ENCODE results near the gene IL17RD. TPM values are rescaled to one million over a fixed set of nuclear protein-coding genes. Genes with fewer than 3 reads are reported as not detected.

The IL17RD gene
- polyA plus RNA-seq, 3 donors, result not detected

DNA sequence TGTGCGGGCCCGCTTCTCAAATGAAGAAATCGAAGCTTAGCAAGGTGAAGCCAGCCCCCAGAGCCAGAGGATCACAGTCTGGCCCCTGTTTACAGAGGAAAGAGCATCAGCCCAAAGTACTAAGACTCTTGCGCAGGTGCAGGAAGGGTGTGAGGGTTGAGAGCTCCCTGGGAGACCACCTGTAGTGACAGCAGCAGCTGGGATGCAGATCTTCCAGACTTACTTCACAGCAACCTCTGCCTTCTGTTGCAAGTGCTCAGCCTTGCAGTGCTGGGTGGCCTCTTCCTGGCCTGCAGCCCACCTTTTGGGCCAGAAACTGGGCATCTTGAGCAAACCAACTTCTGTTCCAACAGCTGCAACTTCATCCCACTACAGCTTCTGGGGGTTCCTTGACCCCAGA, 85.0 kb downstream of the IL17RD start:
- DNase-seq, result no peak
- H3K27me3 ChIP-seq (ENCODE audit: control insufficient read depth in 2 of 2, insufficient read depth in 2 of 2, low read length in 2 of 2), result peaks cover 17 to 50% of the 10 kb centered on the region in 2 donors
- no peak overlapping the region for H2AFZ ChIP-seq (ENCODE audit: insufficient read depth, low read depth, low read length, poor library complexity, severe bottlenecking)
- intact Hi-C loops (cut with micrococcal nuclease), result loop anchor here (10.0 kb wide), 2 partner anchors 45 to 395 kb away; partner anchors contain the start of gene TASOR (in 1 of the 2)
- no peak overlapping the region for H3K9ac ChIP-seq (ENCODE audit: insufficient read depth, low read length, poor library complexity, severe bottlenecking)
- Mint-ChIP-seq H3K27me3 (ENCODE audit: low read depth in 3 of 3) (peaks cover 46 to 49% (median 49%) of the 10 kb centered on the region in 3 donors), H3K36me3 (peaks cover 0 to 1% of the 10 kb centered on the region in 2 donors), H3K9me3 (peaks cover 0 to 6% (median 2%) of the 10 kb centered on the region in 7 donors), H3K27ac (no peak overlapping the region), H3K4me3 (peak overlapping the region in 1 of 2 donors; percentile 76), H3K4me1 (peaks cover 12% of the 10 kb centered on the region)
- H3K9me3 ChIP-seq (replicated peaks in 1 of 2; ENCODE audit: control insufficient read depth in 1 of 2, insufficient read depth in 1 of 2, low read length in 2 of 2), result no peaks in the 10 kb centered on the region
- no peaks in the 10 kb centered on the region for H3K36me3 ChIP-seq (replicated peaks in 1 of 2; ENCODE audit: control insufficient read depth in 1 of 2, insufficient read depth in 2 of 2, low read length in 2 of 2)
- H3K4me2 ChIP-seq (replicated peaks; ENCODE audit: extremely low read depth, low read length, poor library complexity, severe bottlenecking), result no peak overlapping the region
- peaks cover 9 to 15% of the 10 kb centered on the region in 2 donors for H3K4me1 ChIP-seq (ENCODE audit: control insufficient read depth in 1 of 2, insufficient read depth in 2 of 2, low read length in 2 of 2)
- no peaks in the 10 kb centered on the region for H4K20me1 ChIP-seq (ENCODE audit: insufficient read depth, low read length)
- H3K4me3 ChIP-seq (replicated peaks in 1 of 3; ENCODE audit: low read depth in 2 of 3, low read length in 3 of 3), result no peak overlapping the region
- 100% methylated on average over 3 of the region's 4 CpGs for WGBS (ENCODE audit: insufficient coverage)
- no peak overlapping the region for H3K27ac ChIP-seq (ENCODE audit: low read depth in 1 of 2, low read length in 2 of 2)
- no peaks in the 10 kb centered on the region for H3K79me2 ChIP-seq (ENCODE audit: insufficient read depth, low read length)
- TF ChIP-seq, protein P1, sequence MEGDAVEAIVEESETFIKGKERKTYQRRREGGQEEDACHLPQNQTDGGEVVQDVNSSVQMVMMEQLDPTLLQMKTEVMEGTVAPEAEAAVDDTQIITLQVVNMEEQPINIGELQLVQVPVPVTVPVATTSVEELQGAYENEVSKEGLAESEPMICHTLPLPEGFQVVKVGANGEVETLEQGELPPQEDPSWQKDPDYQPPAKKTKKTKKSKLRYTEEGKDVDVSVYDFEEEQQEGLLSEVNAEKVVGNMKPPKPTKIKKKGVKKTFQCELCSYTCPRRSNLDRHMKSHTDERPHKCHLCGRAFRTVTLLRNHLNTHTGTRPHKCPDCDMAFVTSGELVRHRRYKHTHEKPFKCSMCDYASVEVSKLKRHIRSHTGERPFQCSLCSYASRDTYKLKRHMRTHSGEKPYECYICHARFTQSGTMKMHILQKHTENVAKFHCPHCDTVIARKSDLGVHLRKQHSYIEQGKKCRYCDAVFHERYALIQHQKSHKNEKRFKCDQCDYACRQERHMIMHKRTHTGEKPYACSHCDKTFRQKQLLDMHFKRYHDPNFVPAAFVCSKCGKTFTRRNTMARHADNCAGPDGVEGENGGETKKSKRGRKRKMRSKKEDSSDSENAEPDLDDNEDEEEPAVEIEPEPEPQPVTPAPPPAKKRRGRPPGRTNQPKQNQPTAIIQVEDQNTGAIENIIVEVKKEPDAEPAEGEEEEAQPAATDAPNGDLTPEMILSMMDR (IDR thresholded peaks at IDR 0.05), result no peak

DNA sequence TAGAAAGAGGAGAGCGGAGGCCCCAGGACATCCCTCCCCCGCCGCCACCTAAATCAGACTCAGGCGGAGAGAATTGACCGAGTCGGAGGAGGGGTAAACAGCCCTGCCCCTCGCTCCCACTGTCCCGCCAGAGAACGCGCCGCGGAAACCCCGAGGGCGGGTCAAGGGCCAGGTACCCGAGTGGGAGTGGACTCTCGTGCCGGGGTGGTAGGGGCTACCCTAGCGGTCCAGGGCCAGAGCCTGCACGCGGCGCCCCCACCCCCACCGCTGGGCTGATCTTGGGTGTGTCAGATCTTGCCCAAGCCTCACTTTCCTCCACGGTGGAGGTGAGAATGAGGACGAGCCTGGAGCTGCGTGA, 85.7 kb downstream of the IL17RD start:
- peaks cover 0 to 1% of the 10 kb centered on the region in 2 donors for H3K36me3 Mint-ChIP-seq
- peak overlapping the region; percentile 92 for H2AFZ ChIP-seq (ENCODE audit: insufficient read depth, low read depth, low read length, poor library complexity, severe bottlenecking)
- H3K27me3 Mint-ChIP-seq (ENCODE audit: low read depth in 3 of 3), result peaks cover 48 to 49% (median 49%) of the 10 kb centered on the region in 3 donors

More for the DNA sequence above, 85.7 kb downstream of the IL17RD start:
- H3K27ac Mint-ChIP-seq, result no peak overlapping the region
- WGBS (ENCODE audit: insufficient coverage), result 15% methylated on average over 21 of the region's 25 CpGs
- Histone ChIP-seq H3K27ac (ENCODE audit: low read depth in 1 of 2, low read length in 2 of 2) (no peak overlapping the region), H3K9ac (ENCODE audit: insufficient read depth, low read length, poor library complexity, severe bottlenecking) (no peak overlapping the region), H3K27me3 (ENCODE audit: control insufficient read depth in 2 of 2, insufficient read depth in 2 of 2, low read length in 2 of 2) (peaks cover 17 to 50% of the 10 kb centered on the region in 2 donors), H3K4me3 (replicated peaks in 1 of 3; ENCODE audit: low read depth in 2 of 3, low read length in 3 of 3) (peak overlapping the region; percentile 9 to 84 (median 26)), H4K20me1 (ENCODE audit: insufficient read depth, low read length) (no peaks in the 10 kb centered on the region), H3K79me2 (ENCODE audit: insufficient read depth, low read length) (no peaks in the 10 kb centered on the region), H3K4me1 (ENCODE audit: control insufficient read depth in 1 of 2, insufficient read depth in 2 of 2, low read length in 2 of 2) (peaks cover 9 to 15% of the 10 kb centered on the region in 2 donors), H3K4me2 (replicated peaks; ENCODE audit: extremely low read depth, low read length, poor library complexity, severe bottlenecking) (peak overlapping the region; percentile 96), H3K36me3 (replicated peaks in 1 of 2; ENCODE audit: control insufficient read depth in 1 of 2, insufficient read depth in 2 of 2, low read length in 2 of 2) (no peaks in the 10 kb centered on the region), H3K9me3 (replicated peaks in 1 of 2; ENCODE audit: control insufficient read depth in 1 of 2, insufficient read depth in 1 of 2, low read length in 2 of 2) (no peaks in the 10 kb centered on the region)
- H3K4me3 Mint-ChIP-seq, result peak overlapping the region; percentile 47 to 76
- TF ChIP-seq, protein P1 (IDR thresholded peaks at IDR 0.05), result no peak
- intact Hi-C loops (cut with micrococcal nuclease), result loop anchor here in 1 of 2 donors (5.0 kb wide), 1 partner anchor 82 kb away; no protein-coding TSS in a partner anchor
- peaks cover 16% of the 10 kb centered on the region for H3K4me1 Mint-ChIP-seq
- DNase-seq, result no peak
- H3K9me3 Mint-ChIP-seq, result peaks cover 0 to 6% (median 2%) of the 10 kb centered on the region in 7 donors

All from CD14-positive monocyte (primary cell).